Measurements from ENCODE around the gene LRRC7.

Gene LRRC7

DNA sequence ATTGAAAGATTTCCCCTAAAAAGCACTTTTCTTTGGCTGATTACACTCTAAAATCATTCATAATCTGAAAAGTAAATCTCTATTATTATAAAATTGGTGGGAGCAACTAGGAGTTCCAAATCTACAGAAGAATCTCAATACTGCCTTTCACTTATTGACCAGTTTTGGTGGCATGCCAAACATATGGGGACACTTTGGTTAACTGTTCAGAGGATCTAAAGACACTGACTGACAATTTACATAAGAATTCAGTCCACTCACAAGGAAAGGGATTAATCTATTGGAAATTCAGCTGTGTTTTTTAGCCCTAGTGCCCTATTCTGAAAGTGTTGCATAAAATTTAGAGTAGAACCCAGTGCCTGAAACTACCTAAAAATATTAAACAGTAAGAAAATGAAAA, 524.1 kb downstream of the LRRC7 start:
- no peak for TF ChIP-seq CTCF (IDR thresholded peaks at IDR 0.05; ENCODE audit: low read depth, low read length, missing control alignments)
- no peak for DNase-seq (ENCODE audit: low read depth)
- H3K4me3 ChIP-seq (ENCODE audit: low read depth, low read length): no peak overlapping the region
- in situ Hi-C loops (cut with HindIII; ENCODE audit: low sequenced_read_pairs): no loop called here

DNA sequence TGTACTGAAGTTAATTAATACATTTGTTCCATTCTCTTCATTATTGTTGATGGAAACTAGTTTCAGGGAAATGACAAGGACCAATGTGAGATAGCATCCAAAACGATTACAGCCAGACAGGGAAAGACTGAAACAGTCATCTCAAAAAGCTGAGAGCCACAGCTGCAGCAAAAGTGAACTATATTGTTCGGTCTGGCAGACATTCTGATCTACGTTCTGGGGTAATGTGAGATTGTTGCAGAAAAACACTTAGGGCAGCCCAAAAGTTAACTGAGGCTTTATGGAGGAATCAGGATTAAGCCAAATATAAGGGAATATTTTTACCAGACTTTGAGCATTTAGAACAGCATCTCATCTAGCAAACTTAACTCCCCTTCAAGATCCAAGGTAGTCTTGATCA, 524.8 kb downstream of the LRRC7 start:
- DNase-seq (ENCODE audit: low read depth): no peak
- in situ Hi-C loops (cut with HindIII; ENCODE audit: low sequenced_read_pairs): no loop called here
- TF ChIP-seq CTCF (IDR thresholded peaks at IDR 0.05; ENCODE audit: low read depth, low read length, missing control alignments): no peak
- no peak overlapping the region for H3K4me3 ChIP-seq (ENCODE audit: low read depth, low read length)

- TF ChIP-seq CTCF (IDR thresholded peaks at IDR 0.05; ENCODE audit: low read depth, low read length, missing control alignments): no peak
- DNase-seq (ENCODE audit: low read depth): no peak
- H3K4me3 ChIP-seq (ENCODE audit: low read depth, low read length): no peak overlapping the region
- in situ Hi-C loops (cut with HindIII; ENCODE audit: low sequenced_read_pairs): no loop called here
These were observed 525.7 kb downstream of the LRRC7 start for GRCh38 chr1:70093250-70093975.

DNA sequence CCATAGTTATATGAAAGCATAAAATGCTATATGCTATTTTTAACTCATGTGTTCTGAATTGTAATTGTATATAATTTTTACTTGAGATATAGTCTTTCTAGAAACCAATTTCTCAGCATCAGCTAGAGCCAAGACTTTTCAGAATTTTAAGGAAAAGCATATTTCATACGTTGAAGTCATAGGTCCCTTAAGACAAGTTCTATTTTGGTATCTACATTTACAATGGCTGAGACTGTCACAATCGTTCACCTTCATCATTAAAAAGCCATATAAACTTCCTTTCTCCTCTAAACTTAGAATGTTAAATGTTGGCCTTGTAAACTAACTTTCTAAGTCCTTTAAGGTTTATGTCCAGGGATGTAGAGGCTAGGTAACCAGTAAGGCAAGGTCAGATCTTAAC, 533.5 kb downstream of the LRRC7 start:
- H3K4me3 ChIP-seq (ENCODE audit: low read depth, low read length): no peak overlapping the region
- no peak for DNase-seq (ENCODE audit: low read depth)
- in situ Hi-C loops (cut with HindIII; ENCODE audit: low sequenced_read_pairs): no loop called here
- TF ChIP-seq CTCF (IDR thresholded peaks at IDR 0.05; ENCODE audit: low read depth, low read length, missing control alignments): no peak

- H3K4me3 ChIP-seq (ENCODE audit: low read depth, low read length): no peak overlapping the region
- no peak for DNase-seq (ENCODE audit: low read depth)
- no peak for TF ChIP-seq CTCF (IDR thresholded peaks at IDR 0.05; ENCODE audit: low read depth, low read length, missing control alignments)
- in situ Hi-C loops (cut with HindIII; ENCODE audit: low sequenced_read_pairs): no loop called here
These were observed 534.1 kb downstream of the LRRC7 start for GRCh38 chr1:70101774-70102173.

GRCh38 chr1:70103770-70104169, 536.0 kb downstream of the LRRC7 start:
- H3K4me3 ChIP-seq (ENCODE audit: low read depth, low read length): no peak overlapping the region
- TF ChIP-seq CTCF (IDR thresholded peaks at IDR 0.05; ENCODE audit: low read depth, low read length, missing control alignments): no peak
- in situ Hi-C loops (cut with HindIII; ENCODE audit: low sequenced_read_pairs): no loop called here
- DNase-seq (ENCODE audit: low read depth): no peak

Data from astrocyte of the cerebellum (primary cell).